HG03521 (cell line): ENCODE results near the gene CXCL11.
"Not testable (repeated sequence)": the region's sequence is repeated elsewhere in the genome, so short reads cannot be mapped to it uniquely, and the experiment has no call there.

Experiments used
- ATAC-seq: cut with Tn5 transposase; IDR thresholded peaks from one replicate; pipeline ENCODE4 v1.9.1; 2021; ENCODE audit warnings: mild to moderate bottlenecking, moderate library complexity; ENCODE audit not compliant: unreplicated experiment

Gene CXCL11

GRCh38 chr4:76043306-76043705 is 7.4 kb upstream of the CXCL11 start:
- not testable (repeated sequence) for ATAC-seq

GRCh38 chr4:76042241-76042998 is 6.5 kb upstream of the CXCL11 start:
- not testable (repeated sequence) for ATAC-seq

- no peak for ATAC-seq
Observed at GRCh38 chr4:76036855-76037254, 985 bp upstream of the CXCL11 start.

- no peak for ATAC-seq
Observed at GRCh38 chr4:76035141-76035540, 729 bp downstream of the CXCL11 start.

GRCh38 chr4:76029300-76029699 is 6.6 kb downstream of the CXCL11 start:
- ATAC-seq: no peak

- ATAC-seq: no peak
Observed at GRCh38 chr4:76028350-76028765, 7.5 kb downstream of the CXCL11 start.

- no peak for ATAC-seq
Observed at GRCh38 chr4:76024065-76024464, 11.8 kb downstream of the CXCL11 start.

- ATAC-seq: no peak
Observed at GRCh38 chr4:76023389-76023788, 12.5 kb downstream of the CXCL11 start, which contains the start of gene CXCL10. Gene CXCL10 (minus strand): TSS chr4:76023497. CDS start chr4:76023431, 66 bp downstream.

- no peak for ATAC-seq
Observed at GRCh38 chr4:76022677-76023076, 13.2 kb downstream of the CXCL11 start.

- ATAC-seq: no peak
Observed at GRCh38 chr4:76022031-76022430, 13.8 kb downstream of the CXCL11 start.

GRCh38 chr4:76017056-76017686 is 18.7 kb downstream of the CXCL11 start:
- ATAC-seq: no peak

- peak; percentile 74 for ATAC-seq
Observed at GRCh38 chr4:76016393-76016792, 19.5 kb downstream of the CXCL11 start.

- ATAC-seq: no peak
Observed at GRCh38 chr4:76013540-76013939, 22.3 kb downstream of the CXCL11 start.

GRCh38 chr4:76012388-76012801 is 23.5 kb downstream of the CXCL11 start:
- ATAC-seq: no peak

- peak; percentile 49 for ATAC-seq
Observed at GRCh38 chr4:76011700-76012387, 24.0 kb downstream of the CXCL11 start.

GRCh38 chr4:76011018-76011670 is 24.7 kb downstream of the CXCL11 start:
- no peak for ATAC-seq

- no peak for ATAC-seq
Observed at GRCh38 chr4:76010576-76010975, 25.3 kb downstream of the CXCL11 start.

- ATAC-seq: no peak
Observed at GRCh38 chr4:76009311-76009710, 26.6 kb downstream of the CXCL11 start.

- no peak for ATAC-seq
Observed at GRCh38 chr4:76007089-76007862, 28.6 kb downstream of the CXCL11 start, which contains the start of gene CXCL9. Gene CXCL9 (minus strand): TSS chr4:76007509. CDS start chr4:76007449, 60 bp downstream.

- ATAC-seq: no peak
Observed at GRCh38 chr4:76003620-76004019, 32.2 kb downstream of the CXCL11 start.
